Hematopoietic multipotent progenitor cell treated with erythropoietin and hydrocortisone succinate and interleukin-3 and kit ligand, for 17 days (in vitro differentiated cells): ENCODE results near the gene GDF7.

Experiments used
- DNase-seq: peaks from one replicate; pipeline ENCODE4 v3.0.0-alpha.2; 2015; ENCODE audit warnings: low spot score

GDF7 gene

DNA sequence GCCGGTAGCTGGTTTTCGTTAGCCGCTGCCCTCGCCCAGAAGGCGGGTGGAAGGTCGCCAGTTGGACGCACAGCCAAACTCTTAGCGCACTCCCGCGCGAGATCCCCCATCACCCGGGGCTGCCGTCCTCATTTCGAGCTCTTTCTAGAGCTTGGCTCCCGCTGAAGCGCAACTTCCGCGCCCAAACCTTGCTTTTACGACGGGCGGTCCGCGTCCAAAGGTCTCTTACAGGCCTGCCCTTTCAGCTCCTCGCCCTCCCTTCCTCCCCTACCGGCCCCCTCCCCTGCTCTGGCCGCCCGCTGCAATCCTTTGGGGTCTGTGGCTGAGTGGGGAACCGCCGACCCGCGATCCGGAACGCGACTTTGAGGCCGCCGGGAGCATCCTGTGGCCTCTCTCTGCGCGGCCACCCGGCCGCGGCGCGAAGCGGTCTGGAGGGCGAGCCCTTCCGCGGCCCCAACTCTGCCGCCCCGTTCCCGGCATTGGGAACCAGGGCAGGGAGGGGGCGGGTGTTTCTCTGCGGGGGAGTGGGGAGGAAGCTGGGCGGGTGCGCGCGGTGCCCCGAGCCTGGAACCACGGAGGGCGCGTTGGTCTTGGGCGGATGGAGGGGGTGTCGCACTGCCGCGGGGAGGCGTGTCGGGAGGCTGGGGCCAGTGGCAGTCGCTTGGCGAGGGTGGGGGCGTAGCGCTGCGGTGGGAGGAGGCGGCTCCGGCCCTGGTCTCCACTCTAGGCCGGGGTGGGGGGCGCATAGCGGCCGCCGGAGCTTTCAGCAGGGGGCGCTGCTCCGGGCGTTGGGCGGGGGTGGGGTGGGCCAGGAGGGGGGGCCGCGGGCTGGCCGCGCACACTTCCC lies at the start of gene GDF7:
GDF7 (plus strand) TSS at position 841 of the 847 bp plus-strand sequence. CDS start 96 bp downstream, outside the sequence.
- DNase-seq = no peak

DNA sequence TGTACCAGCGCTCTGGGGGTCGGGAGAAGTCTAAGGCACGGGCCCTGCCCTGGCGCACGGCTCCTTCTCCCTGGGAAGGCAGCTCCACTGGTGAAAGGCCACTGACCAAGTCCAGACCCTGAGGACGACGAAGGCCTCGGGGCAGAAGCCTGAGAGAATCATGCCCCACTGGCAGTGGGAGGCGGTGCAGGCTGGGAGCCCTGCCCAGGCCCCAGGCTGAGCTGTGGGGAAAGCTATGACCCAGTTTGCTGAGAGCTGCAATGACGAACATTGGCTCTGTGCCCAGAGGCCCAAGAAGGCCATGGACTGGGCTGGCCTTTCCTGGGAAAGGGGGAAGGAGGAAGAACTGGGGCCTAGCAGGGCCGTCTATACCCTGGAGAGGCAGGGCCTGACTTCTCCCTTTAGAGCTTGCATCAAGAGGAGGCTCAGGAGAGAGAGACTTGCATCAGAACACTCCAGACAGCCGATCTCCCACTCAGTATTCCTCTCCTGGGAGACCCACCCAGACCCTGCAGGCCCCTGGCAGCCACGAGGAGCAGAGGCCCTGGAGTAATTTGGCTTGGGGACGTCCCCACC lies 49.0 kb upstream of the GDF7 start:
- DNase-seq = peak; percentile 16

DNA sequence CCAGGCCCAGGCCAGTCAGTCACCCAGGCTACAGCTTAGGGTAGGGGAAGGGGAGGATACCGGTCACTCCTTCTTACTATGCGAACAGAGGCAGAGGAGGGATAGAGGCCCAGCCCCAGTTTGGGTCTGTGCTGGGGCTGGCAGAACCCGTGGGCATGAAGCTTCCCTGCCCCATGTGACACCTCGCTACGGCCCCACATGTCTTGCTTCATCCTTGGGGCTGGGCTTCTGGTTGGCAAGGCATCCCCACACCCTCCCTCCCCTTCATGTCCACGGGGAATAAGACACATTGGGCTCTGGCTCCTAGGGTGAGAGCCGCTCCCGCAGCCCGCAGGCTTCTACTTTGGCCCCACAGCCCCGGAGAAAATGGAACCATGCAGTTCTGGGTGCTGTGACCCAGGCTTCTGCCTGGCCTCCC lies 48.5 kb upstream of the GDF7 start:
- DNase-seq = no peak

DNA sequence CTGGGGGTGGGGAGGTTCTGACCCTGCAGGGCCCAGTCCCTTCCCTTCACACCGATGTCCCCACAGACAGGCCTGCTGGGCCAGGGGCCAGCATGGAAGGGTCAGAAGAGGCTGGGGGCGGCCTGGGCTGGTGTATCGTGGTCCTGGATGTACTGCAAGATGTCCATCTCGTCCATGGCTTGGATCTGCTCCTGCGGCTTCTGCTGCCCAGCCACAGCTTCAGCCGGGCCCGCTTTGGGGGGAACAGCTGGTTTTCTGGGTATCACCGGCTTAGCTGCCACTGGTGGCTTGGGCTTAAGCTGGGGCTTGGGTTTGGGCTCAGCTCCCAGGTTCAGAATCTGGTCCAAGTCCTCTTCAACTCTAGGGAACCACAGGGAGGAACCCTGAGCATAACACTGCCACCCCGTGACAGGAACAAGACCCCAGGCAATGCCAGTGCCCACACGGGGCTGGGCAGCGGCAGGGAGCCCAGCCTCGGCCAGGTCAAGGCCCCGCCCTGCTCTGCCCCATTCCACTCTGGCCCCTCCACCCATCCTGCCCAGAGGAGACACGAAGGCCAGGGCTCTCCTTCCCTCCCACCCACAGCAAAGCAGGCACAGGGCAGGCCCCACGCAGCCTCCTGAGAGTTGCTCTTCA lies 47.9 kb upstream of the GDF7 start:
- DNase-seq = no peak

DNA sequence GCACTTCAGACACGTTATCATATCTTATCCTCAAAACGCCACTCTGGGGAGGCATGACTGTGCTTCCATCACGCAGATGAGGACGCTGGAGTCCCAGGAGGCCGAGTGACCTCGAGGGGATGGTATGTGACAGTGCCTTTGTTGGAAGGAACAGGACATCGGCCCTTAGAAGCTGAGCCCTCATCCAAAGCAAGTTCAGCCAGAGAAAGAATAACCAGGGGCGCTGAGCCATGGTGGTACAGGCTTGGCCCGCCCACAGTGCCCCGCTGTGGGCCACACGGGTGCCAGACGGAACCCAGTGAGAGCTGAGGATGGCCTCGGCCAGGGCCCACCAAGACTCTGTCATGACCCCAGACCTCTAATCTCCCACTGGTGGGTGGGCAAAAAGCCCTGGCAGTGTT lies 47.3 kb upstream of the GDF7 start:
- DNase-seq = no peak

DNA sequence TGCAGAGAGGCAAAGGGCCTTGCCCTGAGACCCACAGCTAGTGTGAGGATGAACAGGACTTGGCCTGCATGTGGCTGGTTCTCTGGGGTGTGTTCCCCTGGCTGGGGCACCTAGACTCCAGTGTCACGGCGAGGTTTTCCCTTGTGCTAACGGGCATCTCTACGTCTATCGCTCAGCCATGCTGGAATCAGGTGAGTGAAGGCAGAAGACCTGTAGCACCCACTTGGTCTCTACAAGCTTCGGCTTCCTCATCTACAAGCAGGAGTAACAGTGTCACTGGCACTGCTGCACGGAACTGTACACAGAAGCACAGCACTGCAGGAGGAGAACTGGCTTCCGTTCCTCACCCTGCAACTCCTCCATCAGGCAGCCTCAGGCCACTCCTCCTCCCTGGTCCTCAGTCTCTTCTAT lies 46.7 kb upstream of the GDF7 start:
- DNase-seq = no peak

DNA sequence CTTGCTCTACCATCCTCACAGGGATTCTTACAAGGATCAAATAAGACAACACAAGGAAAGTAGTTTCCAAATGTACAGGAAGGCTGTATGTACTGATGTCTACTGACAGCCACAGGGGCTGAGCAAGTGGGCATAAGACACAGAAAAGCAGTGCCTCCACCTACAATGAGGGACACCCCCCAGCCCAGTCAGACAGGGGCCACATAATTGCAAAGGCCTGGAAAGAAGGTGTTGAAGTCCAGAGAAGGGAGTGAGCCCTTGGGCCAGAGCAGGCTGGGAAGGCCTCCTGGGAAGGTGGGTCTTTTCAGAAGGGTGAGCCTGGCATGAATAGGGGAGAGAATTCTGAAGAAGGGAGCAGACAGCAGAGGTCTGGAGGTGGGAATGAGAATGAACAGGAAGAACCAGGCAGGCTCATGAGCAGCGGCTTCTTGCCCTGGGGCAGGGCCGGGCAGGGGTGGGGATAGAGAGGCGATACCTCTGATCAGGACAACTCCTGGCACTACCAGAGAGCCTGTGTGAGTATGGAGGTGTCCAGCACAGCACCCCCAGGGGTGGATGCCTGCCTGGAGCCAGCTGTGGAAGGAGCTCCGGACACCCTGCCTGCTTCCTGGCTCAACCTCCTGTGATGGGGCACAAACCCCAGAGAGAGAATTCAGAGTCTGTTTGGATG lies 46.1 kb upstream of the GDF7 start:
- DNase-seq = no peak

DNA sequence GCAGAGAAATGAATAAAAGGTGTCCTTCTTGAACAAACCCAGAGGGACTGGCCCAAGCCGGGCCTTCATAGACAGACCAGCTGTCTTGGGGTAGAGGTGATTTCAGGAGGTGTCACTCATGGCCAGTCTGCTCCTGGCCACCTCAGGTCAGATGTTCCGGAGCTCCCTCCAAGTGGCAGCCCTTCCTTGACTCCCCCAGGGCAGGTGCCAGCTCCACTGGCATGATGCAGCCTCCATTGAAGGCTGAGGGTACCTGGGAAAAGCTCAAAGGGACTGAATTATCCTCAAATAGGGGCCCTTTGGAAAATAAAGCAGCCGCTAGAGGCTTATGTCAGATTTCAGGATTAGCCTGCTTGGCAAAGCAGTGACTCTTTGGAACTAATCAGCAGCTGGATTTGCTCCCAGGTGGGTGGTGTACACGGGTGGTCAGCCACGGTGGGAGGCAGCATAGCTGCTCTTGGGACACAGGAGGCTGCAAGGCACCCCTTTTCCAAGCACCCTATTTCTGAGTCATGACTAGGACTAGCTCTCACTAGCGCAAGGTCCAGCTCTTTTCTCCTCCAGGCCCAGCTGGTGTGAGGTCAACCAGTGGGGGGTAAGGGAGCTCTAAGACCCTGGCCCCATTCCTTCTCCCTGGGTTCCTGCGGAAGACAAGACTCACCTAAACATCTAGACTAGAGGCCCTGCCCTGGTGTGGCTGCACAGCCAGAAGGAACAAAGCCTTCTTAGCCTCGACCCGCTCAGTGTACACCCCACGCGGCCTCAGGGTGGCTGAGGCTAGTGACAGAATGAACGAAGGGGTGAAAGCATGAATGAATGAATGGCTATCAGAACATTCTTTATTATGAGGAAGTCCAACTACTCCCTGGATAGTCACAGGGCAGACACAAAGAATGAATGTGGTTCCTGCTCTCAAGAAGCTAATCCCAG lies 45.3 kb upstream of the GDF7 start:
- no peak for DNase-seq

DNA sequence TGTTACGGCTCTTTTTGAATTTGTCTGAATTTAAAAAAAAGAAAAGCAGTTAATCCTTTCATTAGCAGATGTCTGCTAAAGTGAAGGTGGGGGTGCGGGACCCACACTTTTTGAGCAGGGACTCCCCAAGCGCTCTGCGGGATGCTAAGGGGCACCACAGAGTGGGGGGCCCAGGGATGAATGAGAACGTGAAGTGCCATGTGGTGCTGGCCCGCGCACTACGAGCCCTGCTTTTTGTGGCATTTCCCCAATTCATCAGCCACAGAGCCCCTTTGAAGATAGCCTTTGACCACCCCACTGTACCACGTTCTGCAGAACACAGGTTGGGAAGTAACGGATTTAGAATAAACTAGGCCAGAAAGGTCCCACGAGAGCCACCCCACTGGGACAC lies 44.7 kb upstream of the GDF7 start:
- no peak for DNase-seq

DNA sequence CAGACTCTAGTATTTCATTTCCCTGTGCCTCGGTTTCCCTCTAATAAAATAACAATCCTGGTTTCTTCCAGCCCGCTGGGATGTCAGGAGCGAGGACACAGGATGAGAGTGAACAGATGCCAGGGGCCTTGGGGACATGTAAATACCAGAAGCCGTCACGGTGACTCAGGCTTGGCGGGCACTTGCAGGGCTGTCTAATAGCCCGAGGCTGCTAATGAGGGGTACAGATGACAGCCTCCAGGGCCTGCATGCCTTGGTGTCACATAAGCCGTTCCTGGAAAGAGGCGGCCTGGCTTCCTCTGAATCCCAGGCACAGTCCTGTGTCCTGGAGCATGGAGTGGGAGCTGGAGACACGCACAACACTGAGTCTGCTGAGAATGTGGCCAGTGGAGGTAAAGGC lies 44.2 kb upstream of the GDF7 start:
- DNase-seq = no peak

DNA sequence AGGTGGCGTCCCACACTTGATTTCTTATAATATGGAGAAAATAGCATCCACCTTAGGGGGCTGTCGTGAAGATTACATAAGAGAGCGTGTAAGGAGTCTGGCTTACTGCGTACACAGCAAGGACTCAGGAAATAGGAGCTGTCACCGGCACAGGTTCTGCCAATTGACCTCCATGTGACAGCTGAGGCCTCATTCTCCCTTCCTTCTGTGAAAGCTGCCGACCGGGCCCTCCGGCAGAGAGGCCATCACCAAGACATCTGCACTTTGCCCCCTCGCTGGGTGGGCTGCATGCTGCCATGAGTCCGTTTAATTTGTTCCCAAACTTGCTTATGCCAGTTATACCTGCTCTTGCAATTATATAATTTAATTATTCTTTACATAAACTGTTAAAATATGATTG lies 43.7 kb upstream of the GDF7 start:
- DNase-seq = no peak

DNA sequence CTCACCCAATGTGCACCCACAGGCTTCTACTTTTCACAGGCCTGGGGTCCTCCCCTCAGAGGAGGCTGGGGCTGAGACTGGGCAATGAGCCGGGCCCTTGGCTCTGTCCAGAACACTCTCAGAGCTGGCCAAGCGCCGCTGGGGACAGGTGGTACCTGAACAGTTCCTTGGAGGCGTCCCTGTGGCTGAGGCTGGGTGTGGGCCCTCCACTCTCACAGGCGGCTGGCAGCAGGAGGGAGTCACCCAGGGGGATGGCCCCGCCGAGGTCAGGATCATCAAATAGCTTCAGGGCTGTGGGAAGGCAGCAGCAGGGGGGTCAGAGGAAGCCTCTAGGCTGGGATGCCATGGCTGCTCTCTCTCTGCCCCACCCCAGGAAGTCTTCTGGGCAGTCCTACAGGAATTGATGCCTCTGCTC lies 43.2 kb upstream of the GDF7 start:
- DNase-seq = no peak

DNA sequence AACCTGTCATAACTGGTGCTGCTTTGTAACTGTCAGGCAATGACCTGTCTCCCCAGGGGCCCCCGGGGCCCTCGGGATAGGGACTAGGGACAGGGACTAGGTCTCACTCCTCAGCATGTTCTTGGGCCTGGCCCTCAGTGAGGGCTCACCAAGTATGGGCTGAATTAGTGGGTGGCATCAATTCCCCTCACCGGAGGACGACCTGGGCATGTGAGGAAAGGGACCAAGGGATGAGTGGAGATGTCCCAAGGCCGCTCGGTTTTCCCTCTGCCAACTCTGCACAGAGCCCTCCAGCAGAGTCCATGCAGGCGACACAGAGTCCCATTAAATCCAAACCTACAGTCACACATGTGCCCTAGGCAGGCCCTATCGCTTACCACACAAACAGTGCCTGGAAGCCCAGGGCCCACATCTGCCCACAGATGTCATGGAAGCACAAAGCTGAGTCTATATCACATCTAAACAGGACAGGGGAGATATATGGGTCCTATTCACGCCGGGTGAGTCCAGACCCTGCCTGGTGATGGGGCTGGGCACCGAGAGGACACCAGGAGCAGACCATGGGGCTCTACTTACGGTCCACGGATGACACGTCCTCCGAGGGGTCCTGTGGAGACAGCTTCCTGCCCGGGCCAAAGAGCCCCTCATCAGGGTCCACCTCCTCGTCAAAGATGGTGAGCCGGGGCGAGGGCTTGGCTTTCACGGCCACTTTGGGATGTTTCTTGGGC lies 42.6 kb upstream of the GDF7 start:
- no peak for DNase-seq

DNA sequence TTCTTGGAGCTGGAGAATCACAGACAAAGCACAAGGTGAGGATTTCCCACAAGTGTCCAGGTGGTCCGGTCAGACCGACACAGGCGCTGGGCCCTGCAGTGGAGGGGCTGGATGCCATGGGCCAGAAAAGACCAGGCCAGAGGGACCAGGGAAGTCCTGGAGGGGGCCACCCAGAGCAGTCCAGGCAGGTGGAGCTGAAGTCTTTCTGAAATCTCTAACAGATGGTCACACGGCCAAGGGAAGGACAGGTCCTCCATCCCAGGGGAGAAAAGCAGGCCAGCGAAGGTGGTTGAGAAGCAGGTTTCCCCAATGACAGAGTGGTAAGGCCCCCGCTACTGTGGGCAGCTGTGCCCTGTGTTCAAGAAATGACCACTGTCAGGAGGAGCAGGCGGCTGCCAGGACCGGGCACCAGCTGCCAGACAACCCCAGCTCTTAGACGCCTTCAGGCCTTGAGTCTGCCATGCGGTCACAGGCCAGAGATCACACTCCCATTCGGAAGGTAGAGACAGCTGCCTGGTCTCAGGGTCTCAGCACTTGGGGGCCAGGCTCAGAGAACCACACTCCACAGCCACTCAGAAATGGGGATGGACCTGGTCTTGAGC lies 42.0 kb upstream of the GDF7 start:
- DNase-seq = no peak

DNA sequence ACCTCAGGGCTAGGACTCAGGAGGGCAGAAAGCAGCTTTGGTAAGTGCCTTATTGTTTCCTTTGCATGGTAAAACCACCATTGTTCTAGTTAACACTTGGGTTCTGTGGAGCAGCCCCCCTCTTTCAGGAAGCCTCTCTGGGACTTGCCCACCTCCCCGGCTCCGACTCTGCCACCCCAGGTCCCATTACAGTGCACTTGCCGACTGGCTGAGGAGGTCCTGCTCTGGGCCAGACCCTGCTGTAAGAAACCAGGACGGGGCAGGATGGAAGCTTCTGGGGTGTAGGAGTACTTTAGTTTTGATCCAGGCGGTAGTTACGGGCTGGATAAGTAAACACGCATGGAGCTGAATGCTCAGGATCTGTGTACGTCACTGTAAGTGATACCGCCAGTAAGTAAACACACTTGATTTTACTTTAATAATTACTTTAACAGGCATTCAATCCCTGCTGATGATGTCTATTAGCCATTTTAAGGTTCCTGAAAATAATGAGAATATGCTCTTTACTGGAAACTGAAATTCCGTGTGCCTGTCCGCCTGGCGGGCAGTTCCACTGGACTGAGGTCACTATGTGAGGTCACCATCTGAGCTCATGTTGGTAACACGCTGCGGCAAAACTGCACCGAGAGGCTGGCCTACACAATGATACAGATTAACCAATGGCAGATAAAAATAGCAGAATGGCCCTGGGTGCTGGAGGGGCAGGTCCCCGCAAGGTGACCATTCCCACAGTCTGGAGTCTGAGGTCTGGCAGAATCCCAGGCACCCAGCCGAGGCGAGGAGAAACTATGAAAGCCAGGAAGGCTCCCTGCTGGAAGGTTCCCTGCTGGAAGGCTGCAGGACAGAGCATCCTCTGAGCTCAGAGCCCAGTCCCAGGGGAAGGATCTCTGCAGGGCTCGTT lies 41.2 kb upstream of the GDF7 start:
- DNase-seq = no peak

DNA sequence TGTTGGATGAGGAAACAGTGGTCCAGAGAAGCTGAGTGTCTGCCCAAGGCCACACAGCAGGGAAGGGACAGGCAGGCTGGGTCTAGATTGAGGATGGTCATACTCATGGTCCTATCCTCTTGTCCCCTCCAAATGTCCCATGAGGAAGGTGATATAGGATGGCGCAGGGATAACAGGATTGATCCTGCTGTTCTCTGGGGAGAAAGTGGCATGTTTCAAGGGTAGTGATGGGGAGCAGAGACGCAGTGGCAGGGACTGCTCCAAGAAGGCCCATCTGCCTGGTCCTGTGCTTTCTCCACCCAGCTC lies 40.6 kb upstream of the GDF7 start:
- no peak for DNase-seq

DNA sequence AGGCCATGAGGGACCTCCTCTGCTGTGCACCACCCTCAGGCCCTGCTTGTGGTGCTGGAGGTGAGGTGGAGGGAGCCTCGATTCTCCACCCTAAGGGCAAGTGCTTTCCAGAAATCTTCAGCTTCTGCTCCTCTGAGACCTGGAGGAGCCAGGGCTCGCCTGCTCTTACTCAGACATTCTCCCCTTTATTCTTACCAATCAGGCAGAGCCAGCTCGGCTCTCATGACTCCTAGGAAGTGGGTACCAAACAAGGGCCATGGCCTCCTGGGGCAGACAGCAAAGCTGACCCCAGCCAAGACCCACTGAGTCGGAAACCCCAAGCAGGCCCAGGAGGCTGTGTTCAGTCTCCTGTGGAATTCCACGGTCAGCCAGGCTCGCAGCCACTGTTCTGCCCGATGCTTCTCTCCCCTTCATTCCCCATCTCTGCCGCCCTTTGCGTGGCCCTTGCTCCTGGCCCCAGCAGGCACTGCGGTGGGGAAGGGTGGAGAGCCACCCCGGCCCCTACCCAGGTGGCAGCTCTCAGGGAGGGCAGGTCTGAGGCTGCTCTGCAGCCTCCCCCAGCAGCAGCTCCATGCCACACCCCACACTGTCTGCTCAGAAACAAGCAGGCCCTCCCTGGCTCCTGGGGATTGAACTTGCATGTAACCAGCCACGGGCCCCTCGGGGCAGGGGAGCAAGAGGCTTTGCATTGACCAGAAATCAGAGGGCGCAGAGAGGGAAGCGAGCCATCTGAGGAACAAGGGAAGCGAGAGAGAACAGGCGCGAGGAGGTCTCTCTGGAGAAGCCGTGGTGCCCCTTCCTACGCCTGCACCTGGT lies 40.0 kb upstream of the GDF7 start:
- no peak for DNase-seq

DNA sequence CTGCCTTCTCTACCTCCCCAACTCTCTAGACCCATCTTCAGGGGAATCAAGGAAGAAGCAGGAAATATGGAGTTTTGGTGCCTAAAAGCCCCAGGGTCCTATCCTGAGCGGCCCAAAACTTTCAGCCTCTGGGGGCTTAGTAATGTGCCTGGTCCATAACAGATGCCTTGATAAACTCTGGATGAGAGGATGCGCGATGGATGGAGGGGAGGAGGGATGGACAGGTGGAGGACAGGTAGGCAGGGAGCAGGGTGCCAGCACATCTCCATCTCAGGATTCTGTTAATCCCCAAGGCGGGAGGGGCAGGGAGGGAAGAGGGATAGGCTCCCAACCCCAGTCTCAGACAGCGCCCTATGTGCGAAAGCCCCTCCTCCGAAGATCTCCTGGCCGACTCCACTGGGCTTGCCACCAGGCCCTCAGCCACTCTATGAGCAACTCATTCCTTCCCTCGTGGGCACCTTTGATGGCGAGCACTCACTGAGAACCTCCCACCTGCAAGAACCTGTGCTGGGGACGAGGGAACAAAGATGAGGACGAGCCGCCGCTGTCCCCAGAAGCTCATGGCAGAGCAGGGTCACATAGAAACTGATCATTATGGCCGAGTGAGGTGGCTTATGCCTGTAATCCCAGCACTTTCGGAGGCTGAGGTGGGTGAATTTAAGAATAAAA lies 39.1 kb upstream of the GDF7 start:
- DNase-seq = no peak
